K562 (cell line): Measurements from ENCODE around the gene GPR152. TPM values are rescaled to one million over a fixed set of nuclear protein-coding genes. Genes with fewer than 3 reads are reported as not detected.

Experiments used
- ATAC-seq: fragments of 200-7000 bp; cut with Tn5 transposase; 3 replicates; pipeline ENCODE4 v1.9.1; 2020; ENCODE audit warnings: moderate library complexity
- BruUV-seq: library from RNA; stranded (reverse); fragments of 400-500 nt; replicated peaks from 2 replicates; lab custom pipeline; 2021; lab: Mats Ljungman, UMichigan
- CTCF ChIA-PET: fragments of 300-600 bp; formaldehyde crosslinking; extraction: SDS; loops from one replicate; lab custom pipeline; 2021; ENCODE audit warnings: low intra/inter-chr PET ratio; lab: Yijun Ruan, JAX
- POLR2A ChIA-PET: fragments of 300-600, 350-650 bp; sonication (Branson Sonifier 250); formaldehyde crosslinking; extraction: SDS; loops from one replicate; lab custom pipeline; 2021; ENCODE audit warnings: antibody characterized with exemption, inconsistent platforms; lab: Yijun Ruan, JAX
- DNase-seq, 4 experiments: peaks; one replicate each; pipeline versions ENCODE4 v3.0.0 to v3.0.0-alpha.2; 2011 to 2018; ENCODE audit warnings: low spot score in 3 of 4, mixed read lengths in 3 of 4; ENCODE audit errors: extremely low read depth in 1 of 4
- FAIRE-seq: peaks from 2 replicates; lab custom pipeline; 2011; peaks lifted over from hg19 to GRCh38; lab: Jason Lieb, UNC
- H2AFZ ChIP-seq: 2 replicates; pipeline ENCODE4 v1.6.0; 2011; ENCODE audit warnings: low read depth, low read length, control low read depth, inconsistent platforms
- H3K27ac ChIP-seq: fragments of 200-600 bp; 3 replicates; pipeline ENCODE4 v1.8.0; 2011; ENCODE audit warnings: low read depth, mild to moderate bottlenecking, control low read depth, inconsistent platforms, low read length, moderate library complexity, mixed read lengths; ENCODE audit errors: extremely low read depth
- H3K27me3 ChIP-seq, 2 experiments: fragments of 300-600 bp in 1 of 2; 2 replicates in 1 of 2; 3 replicates in 1 of 2; pipeline versions ENCODE4 v1.6.0 to v1.8.0; 2011; ENCODE audit warnings: inconsistent platforms in 2 of 2, low read length in 2 of 2, mild to moderate bottlenecking in 1 of 2, mixed read lengths in 1 of 2, moderate library complexity in 1 of 2; ENCODE audit not compliant: control insufficient read depth in 2 of 2, insufficient read depth in 2 of 2
- H3K36me3 ChIP-seq: fragments of 300-600 bp; 3 replicates; pipeline ENCODE4 v1.8.0; 2011; ENCODE audit warnings: mild to moderate bottlenecking, low read length, inconsistent platforms; ENCODE audit not compliant: control insufficient read depth, insufficient read depth
- H3K4me1 ChIP-seq, 2 experiments: fragments of 200-600 bp in 1 of 2; replicated peaks in 1 of 2; 2 replicates in 1 of 2; 3 replicates in 1 of 2; pipeline versions ENCODE4 v1.5.1 to v1.8.0; 2011; ENCODE audit warnings: inconsistent platforms in 2 of 2, low read length in 2 of 2, mild to moderate bottlenecking in 1 of 2, mixed read lengths in 1 of 2, moderate library complexity in 1 of 2; ENCODE audit not compliant: control insufficient read depth in 2 of 2, insufficient read depth in 2 of 2
- H3K4me2 ChIP-seq: 2 replicates; pipeline ENCODE4 v1.6.1; 2011; ENCODE audit warnings: low read length, control low read depth, inconsistent platforms, mixed read lengths; ENCODE audit not compliant: insufficient read depth
- H3K4me3 ChIP-seq: fragments of 200-600 bp; sonication (generic), shearing (Covaris generic); 2 replicates; pipeline ENCODE4 v1.5.1; 2016; ENCODE audit warnings: control low read depth, inconsistent platforms
- H3K79me2 ChIP-seq: fragments of 200-600 bp; 3 replicates; pipeline ENCODE4 v1.8.0; 2011; ENCODE audit warnings: low read length, inconsistent platforms; ENCODE audit not compliant: control insufficient read depth, insufficient read depth
- H3K9ac ChIP-seq, 2 experiments: 2 replicates each; pipeline versions ENCODE4 v1.6.0 to v1.6.1; 2011; ENCODE audit warnings: low read depth in 2 of 2, low read length in 2 of 2, control low read depth in 1 of 2, inconsistent platforms in 1 of 2, mild to moderate bottlenecking in 1 of 2, mixed read lengths in 1 of 2; ENCODE audit not compliant: insufficient read depth in 1 of 2
- H3K9me1 ChIP-seq: one replicate; pipeline ENCODE4 v1.6.0; 2011; ENCODE audit warnings: inconsistent platforms, mild to moderate bottlenecking, low read length, moderate library complexity; ENCODE audit not compliant: control insufficient read depth, insufficient read depth
- H3K9me3 ChIP-seq: replicated peaks from 2 replicates; pipeline ENCODE4 v1.5.1; 2011; ENCODE audit warnings: low read depth, low read length, inconsistent platforms; ENCODE audit not compliant: control insufficient read depth, insufficient read depth
- H4K20me1 ChIP-seq: replicated peaks from 2 replicates; pipeline ENCODE4 v1.6.1; 2011; ENCODE audit warnings: low read length, inconsistent platforms, mixed read lengths; ENCODE audit not compliant: control insufficient read depth, insufficient read depth
- CC2D1A ChIP-seq: fragments of 450-650 bp; IDR thresholded peaks from 2 replicates; pipeline ENCODE4 v1.6.1; 2017; ENCODE audit warnings: mild to moderate bottlenecking
- CEBPB ChIP-seq: fragments of 450-650 bp; IDR thresholded peaks from 2 replicates; pipeline ENCODE4 v1.6.1; 2016; ENCODE audit warnings: missing genetic modification characterization, missing compliant biosample characterization
- FOXJ2 ChIP-seq: fragments of 200-800 bp; sonication (Bioruptor generic); IDR thresholded peaks from 2 replicates; pipeline ENCODE4 v1.6.1; 2016; ENCODE audit warnings: missing genetic modification characterization, missing compliant biosample characterization
- ZBTB33 ChIP-seq: sonication (generic); formaldehyde crosslinking; IDR thresholded peaks from 2 replicates; pipeline ENCODE4 v1.8.1; 2023; ENCODE audit warnings: mild to moderate bottlenecking, missing genetic modification reagents
- ZNF449 ChIP-seq: fragments of 250-450 bp; sonication (Bioruptor Pico); IDR thresholded peaks from 2 replicates; pipeline ENCODE4 v1.8.0; 2022; ENCODE audit warnings: moderate library complexity, mild to moderate bottlenecking, inconsistent platforms
- WGBS: fragments of 100-300 bp; shearing (Covaris generic); methylation state at CpG from one replicate; pipeline ENCODE4 v1.1.6; 2016; ENCODE audit warnings: low coverage, mixed read lengths; ENCODE audit not compliant: insufficient coverage; ENCODE audit errors: missing lambda C conversion rate; 5-methylcytosine and 5-hydroxymethylcytosine counted together
- in situ Hi-C: fragments of 300-500 bp; cut with MboI; formaldehyde crosslinking; loops from 4 replicates; pipeline ENCODE4 v1.15.0; 2018; ENCODE audit warnings: inconsistent platforms, mixed read lengths
- intact Hi-C: fragments of 100-400 bp; cut with micrococcal nuclease; formaldehyde crosslinking; loops from 2 replicates; pipeline ENCODE4 v1.14.2; 2022
- polyA plus RNA-seq, 8 experiments: library from polyadenylated mRNA; depleted of rRNA in 4 of 8; stranded (reverse) in 5 of 8; unstranded in 3 of 8; fragments of >200 nt; fragmentation: Nextera tagmentation in 2 of 8; fragmentation: Illumina TruSeq in 1 of 8; extraction: Ambion mirVana in 2 of 8; extraction: Trizol in 1 of 8; gene quantifications; 2 replicates each; pipeline versions ENCODE4 v1.2.1 to v1.2.3, GENCODE V29; 2011 to 2014; ENCODE audit warnings: inconsistent platforms in 1 of 8, missing spikeins in 1 of 8
- total RNA-seq, 7 experiments: library from RNA; depleted of rRNA in 6 of 7; stranded (reverse); fragments of >200 nt in 6 of 7; fragmentation: Illumina TruSeq in 2 of 7; extraction: Trizol in 2 of 7; gene quantifications; 2 replicates each; pipeline versions ENCODE4 v1.2.1 to v1.2.3, GENCODE V29; 2011 to 2021; ENCODE audit warnings: low replicate concordance in 1 of 7

Gene GPR152
- total and polyA plus RNA-seq, 9 of the 15 experiments (the other 6 are each of a cell fraction or from before 2014, with no cell fraction given): not detected

DNA sequence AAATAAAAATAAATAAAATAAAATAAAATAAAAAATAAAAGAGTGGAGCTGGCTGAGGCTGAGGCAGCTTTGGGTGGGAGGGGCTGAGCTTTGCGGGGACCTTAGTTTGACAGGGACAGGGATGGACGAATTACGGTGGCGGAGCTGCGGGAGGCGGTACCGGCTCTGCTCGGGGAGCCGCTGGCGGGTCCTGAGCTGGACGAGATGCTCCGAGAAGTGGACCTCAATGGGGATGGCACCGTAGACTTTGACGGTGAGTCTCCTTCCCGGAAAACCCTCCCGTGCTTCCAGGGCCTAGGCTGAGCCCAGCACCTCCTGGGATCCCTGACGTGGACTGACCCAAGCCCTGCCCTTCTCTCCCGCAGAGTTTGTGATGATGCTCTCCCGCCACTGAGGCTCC, 5.7 kb upstream of the GPR152 start:
- ChIA-PET CTCF (no interaction called here), POLR2A (interaction anchor here (1.4 kb wide), 1 partner anchor 11 kb away, joined by 7 read pairs; no protein-coding TSS in a partner anchor)
- TF ChIP-seq ZNF449 (CRISPR knock-in tag) (no peak), CC2D1A (no peak), ZBTB33 (CRISPR knock-in tag) (peak; percentile 60; the same call in 1 of the 2 replicates), FOXJ2 (no peak), CEBPB (tag) (no peak)
- Histone ChIP-seq H3K4me2 (no peak overlapping the region), H3K79me2 (no peaks in the 10 kb centered on the region), H3K4me1 (peaks cover 3 to 40% of the 10 kb centered on the region in 2 experiments; a peak in 4 of 5 replicates), H3K27me3 (no peaks in the 10 kb centered on the region), H3K9me3 (no peaks in the 10 kb centered on the region), H2AFZ (no peak overlapping the region), H3K9ac (peak overlapping the region in 1 of 2 experiments; percentile 37; a peak in 2 of 4 replicates), H3K9me1 (no peaks in the 10 kb centered on the region), H4K20me1 (no peaks in the 10 kb centered on the region), H3K4me3 (no peak overlapping the region), H3K36me3 (no peaks in the 10 kb centered on the region), H3K27ac (no peak overlapping the region)
- no peak for FAIRE-seq
- intact Hi-C loops (no loop called here), in situ Hi-C loops (no loop called here)
- peak in 1 of 4 experiments; percentile 5 for DNase-seq
- ATAC-seq: no peak
- 54% methylated on average over 18 of the region's 19 CpGs for WGBS
- BruUV-seq: no TSS peak
